Measurements from ENCODE around the gene PCMT1. TPM values are rescaled to one million over a fixed set of nuclear protein-coding genes. Genes with fewer than 3 reads are reported as not detected.

PCMT1 gene
- total and polyA plus RNA-seq, 9 of the 15 experiments (the other 6 are each of a cell fraction or from before 2014, with no cell fraction given), result 217 to 541 (median 327) TPM

DNA sequence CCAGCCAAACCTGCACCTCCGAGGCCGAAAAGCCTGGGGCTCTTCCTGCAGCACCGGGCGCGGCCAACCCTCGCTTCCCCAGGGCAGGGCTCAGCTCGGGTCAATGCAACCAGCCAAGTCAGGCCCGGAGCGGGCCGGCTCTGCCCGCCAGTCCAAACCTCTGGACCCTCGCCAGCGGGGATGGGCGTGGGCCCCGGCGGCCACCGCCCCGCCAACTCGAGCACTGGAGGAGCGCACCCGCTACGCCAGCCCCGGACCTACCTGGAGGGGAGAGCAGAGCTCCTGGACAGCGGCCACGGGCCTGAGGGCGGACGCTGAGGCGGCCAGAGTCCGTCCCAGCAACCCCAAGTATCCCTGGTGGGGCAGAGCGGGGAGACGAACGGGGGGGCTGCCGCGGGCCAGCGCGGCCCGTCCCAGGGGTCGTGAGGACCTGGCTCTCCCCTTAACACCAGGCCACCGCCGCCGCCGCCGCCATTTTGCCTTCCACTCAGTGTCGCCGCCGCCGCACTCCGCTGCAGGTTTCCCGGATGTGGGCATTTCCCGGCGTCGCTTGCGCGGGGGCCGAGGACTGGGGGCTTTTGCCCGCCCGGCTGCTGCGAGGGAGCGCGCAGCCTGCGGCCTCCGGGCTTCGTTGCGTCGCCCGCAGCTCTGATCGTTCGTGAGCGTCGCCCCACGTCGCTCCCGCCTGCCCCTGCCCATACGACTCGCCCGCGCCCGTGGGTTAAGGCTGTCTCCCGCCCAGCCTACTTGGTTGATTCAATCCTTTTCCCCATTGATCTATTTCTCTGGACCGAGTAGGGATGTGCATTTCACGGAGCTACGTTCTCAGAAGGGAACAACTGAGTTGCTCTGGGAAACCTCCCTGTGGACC is 31.7 kb upstream of the PCMT1 start, which contains the start of gene LATS1 (continued):
- TF ChIP-seq RAD51 (IDR thresholded peaks at IDR 0.05; ENCODE audit: borderline replicate concordance, low read depth), result 0 out of 2 replicates have a peak, but pooled peaks have one; percentile 6
- TF ChIP-seq MTA2 (IDR thresholded peaks at IDR 0.05; ENCODE audit: low read depth), result no peak
- peak in 1 of 2 experiments; percentile 47; a peak in 2 of 4 replicates for TF ChIP-seq TRIM24 (IDR thresholded peaks at IDR 0.05)
- TF ChIP-seq GMEB1 (CRISPR knock-in tag; IDR thresholded peaks at IDR 0.05), result peak; percentile 74
- TF ChIP-seq ZNF551 (CRISPR knock-in tag; IDR thresholded peaks at IDR 0.05), result no peak
- no peak for TF ChIP-seq DDX20 (tag; IDR thresholded peaks at IDR 0.05; ENCODE audit: low read depth)
- peak; percentile 87 for TF ChIP-seq FOXK1 (CRISPR knock-in tag; IDR thresholded peaks at IDR 0.05; ENCODE audit: borderline replicate concordance)
- TF ChIP-seq CREB1 (IDR thresholded peaks at IDR 0.05), result no peak; the same call in 1 of the 2 replicates
- TF ChIP-seq CREB1 (CRISPR knock-in tag; IDR thresholded peaks at IDR 0.05), result peak; percentile 60; the same call in 1 of the 2 replicates
- TF ChIP-seq ZC3H8 (IDR thresholded peaks at IDR 0.05), result no peak; the same call in 1 of the 2 replicates
- TF ChIP-seq, protein P1, sequence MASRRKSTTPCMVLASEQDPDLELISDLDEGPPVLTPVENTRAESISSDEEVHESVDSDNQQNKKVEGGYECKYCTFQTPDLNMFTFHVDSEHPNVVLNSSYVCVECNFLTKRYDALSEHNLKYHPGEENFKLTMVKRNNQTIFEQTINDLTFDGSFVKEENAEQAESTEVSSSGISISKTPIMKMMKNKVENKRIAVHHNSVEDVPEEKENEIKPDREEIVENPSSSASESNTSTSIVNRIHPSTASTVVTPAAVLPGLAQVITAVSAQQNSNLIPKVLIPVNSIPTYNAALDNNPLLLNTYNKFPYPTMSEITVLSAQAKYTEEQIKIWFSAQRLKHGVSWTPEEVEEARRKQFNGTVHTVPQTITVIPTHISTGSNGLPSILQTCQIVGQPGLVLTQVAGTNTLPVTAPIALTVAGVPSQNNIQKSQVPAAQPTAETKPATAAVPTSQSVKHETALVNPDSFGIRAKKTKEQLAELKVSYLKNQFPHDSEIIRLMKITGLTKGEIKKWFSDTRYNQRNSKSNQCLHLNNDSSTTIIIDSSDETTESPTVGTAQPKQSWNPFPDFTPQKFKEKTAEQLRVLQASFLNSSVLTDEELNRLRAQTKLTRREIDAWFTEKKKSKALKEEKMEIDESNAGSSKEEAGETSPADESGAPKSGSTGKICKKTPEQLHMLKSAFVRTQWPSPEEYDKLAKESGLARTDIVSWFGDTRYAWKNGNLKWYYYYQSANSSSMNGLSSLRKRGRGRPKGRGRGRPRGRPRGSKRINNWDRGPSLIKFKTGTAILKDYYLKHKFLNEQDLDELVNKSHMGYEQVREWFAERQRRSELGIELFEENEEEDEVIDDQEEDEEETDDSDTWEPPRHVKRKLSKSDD (conservative IDR thresholded peaks at IDR 0.05; ENCODE audit: low read length), result no peak
- TF ChIP-seq ARHGAP35 (IDR thresholded peaks at IDR 0.05; ENCODE audit: partially characterized antibody), result no peak
- peak; percentile 64 for TF ChIP-seq ZNF830 (CRISPR knock-in tag; IDR thresholded peaks at IDR 0.05)
- peak; percentile 99 for TF ChIP-seq POLR2G (IDR thresholded peaks at IDR 0.05; ENCODE audit: low read depth, low read length)
- peak; percentile 32; the same call in 1 of the 2 replicates for TF ChIP-seq ZBTB43 (CRISPR knock-in tag; IDR thresholded peaks at IDR 0.05)
- TF ChIP-seq ZBTB7A (IDR thresholded peaks at IDR 0.05; ENCODE audit: borderline replicate concordance, control insufficient read depth, low read depth, low read length), result peak; percentile 96; the same call in 1 of the 2 replicates
- TF ChIP-seq SIX5 (IDR thresholded peaks at IDR 0.05; ENCODE audit: borderline replicate concordance in 1 of 2, insufficient read depth in 1 of 2, low read depth in 1 of 2, low read length in 2 of 2), result peak in 1 of 2 experiments; percentile 22; a peak in 2 of 4 replicates
- TF ChIP-seq SRSF3 (IDR thresholded peaks at IDR 0.05; ENCODE audit: insufficient read depth, low read length), result no peak
- TF ChIP-seq ZKSCAN1 (IDR thresholded peaks at IDR 0.05; ENCODE audit: low read depth, low read length), result peak; percentile 56; the same call in 1 of the 2 replicates
